ENCODE results near the gene PINLYP. TPM values are rescaled to one million over a fixed set of nuclear protein-coding genes. Genes with fewer than 3 reads are reported as not detected.

PINLYP gene
- polyA plus RNA-seq, 1 of the 3 experiments (the other 2 are of a cell fraction): 5.5 TPM

- TF ChIP-seq SMC3 (IDR thresholded peaks at IDR 0.05; ENCODE audit: low read depth, low read length) (no peak), GABPA (IDR thresholded peaks at IDR 0.05; ENCODE audit: low read depth) (no peak), TEAD4 (IDR thresholded peaks at IDR 0.05; ENCODE audit: borderline replicate concordance, insufficient read depth) (no peak), MXI1 (IDR thresholded peaks at IDR 0.05; ENCODE audit: low read depth, low read length) (0 out of 2 replicates have a peak, but pooled peaks have one; percentile 1), ELF1 (IDR thresholded peaks at IDR 0.05) (no peak), GATA2 (CRISPR knock-in tag; IDR thresholded peaks at IDR 0.05) (no peak), RFX5 (IDR thresholded peaks at IDR 0.05; ENCODE audit: low read length) (no peak), TAF1 (IDR thresholded peaks at IDR 0.05; ENCODE audit: borderline replicate concordance, low read depth, low read length) (0 out of 2 replicates have a peak, but pooled peaks have one; percentile 12), MEF2A (IDR thresholded peaks at IDR 0.05; ENCODE audit: borderline replicate concordance, low read depth) (no peak), FOXM1 (IDR thresholded peaks at IDR 0.05; ENCODE audit: low read depth) (no peak), POLR2AphosphoS5 (IDR thresholded peaks at IDR 0.05; ENCODE audit: low read depth, low read length) (no peak; the same call in 1 of the 2 replicates), PBX3 (IDR thresholded peaks at IDR 0.05) (peak; percentile 53), RAD21 (IDR thresholded peaks at IDR 0.05; ENCODE audit: low read length) (no peak), RXRA (IDR thresholded peaks at IDR 0.05; ENCODE audit: borderline replicate concordance, low read depth) (no peak), NFIC (IDR thresholded peaks at IDR 0.05; ENCODE audit: borderline replicate concordance) (no peak), TCF12 (IDR thresholded peaks at IDR 0.05) (no peak), YY1 (IDR thresholded peaks at IDR 0.05; ENCODE audit: low read depth) (no peak), CTCF (IDR thresholded peaks at IDR 0.05) (no peak), EP300 (IDR thresholded peaks at IDR 0.05; ENCODE audit: borderline replicate concordance in 1 of 2, low read depth in 1 of 2, low read length in 1 of 2) (no peak), JUND (IDR thresholded peaks at IDR 0.05) (no peak), USF1 (IDR thresholded peaks at IDR 0.05; ENCODE audit: borderline replicate concordance, low read depth) (no peak), SIN3A (IDR thresholded peaks at IDR 0.05; ENCODE audit: borderline replicate concordance, low read depth, low read length) (no peak), FOSL2 (IDR thresholded peaks at IDR 0.05; ENCODE audit: borderline replicate concordance, low read depth) (no peak)
These were observed 41.9 kb upstream of the PINLYP start (continued) for GRCh38 chr19:43533546-43534304.
